GM18508 (cell line): ENCODE results near the gene CIC.
"Not testable (repeated sequence)": the region's sequence is repeated elsewhere in the genome, so short reads cannot be mapped to it uniquely, and the experiment has no call there.

Experiments used
- ATAC-seq: cut with Tn5 transposase; IDR thresholded peaks from one replicate; pipeline ENCODE4 v1.9.1; 2021; ENCODE audit warnings: moderate number of reproducible peaks; ENCODE audit not compliant: insufficient read depth, unreplicated experiment

The CIC gene

GRCh38 chr19:42254089-42254849 lies 14.8 kb upstream of the CIC start:
- ATAC-seq, result no peak

DNA sequence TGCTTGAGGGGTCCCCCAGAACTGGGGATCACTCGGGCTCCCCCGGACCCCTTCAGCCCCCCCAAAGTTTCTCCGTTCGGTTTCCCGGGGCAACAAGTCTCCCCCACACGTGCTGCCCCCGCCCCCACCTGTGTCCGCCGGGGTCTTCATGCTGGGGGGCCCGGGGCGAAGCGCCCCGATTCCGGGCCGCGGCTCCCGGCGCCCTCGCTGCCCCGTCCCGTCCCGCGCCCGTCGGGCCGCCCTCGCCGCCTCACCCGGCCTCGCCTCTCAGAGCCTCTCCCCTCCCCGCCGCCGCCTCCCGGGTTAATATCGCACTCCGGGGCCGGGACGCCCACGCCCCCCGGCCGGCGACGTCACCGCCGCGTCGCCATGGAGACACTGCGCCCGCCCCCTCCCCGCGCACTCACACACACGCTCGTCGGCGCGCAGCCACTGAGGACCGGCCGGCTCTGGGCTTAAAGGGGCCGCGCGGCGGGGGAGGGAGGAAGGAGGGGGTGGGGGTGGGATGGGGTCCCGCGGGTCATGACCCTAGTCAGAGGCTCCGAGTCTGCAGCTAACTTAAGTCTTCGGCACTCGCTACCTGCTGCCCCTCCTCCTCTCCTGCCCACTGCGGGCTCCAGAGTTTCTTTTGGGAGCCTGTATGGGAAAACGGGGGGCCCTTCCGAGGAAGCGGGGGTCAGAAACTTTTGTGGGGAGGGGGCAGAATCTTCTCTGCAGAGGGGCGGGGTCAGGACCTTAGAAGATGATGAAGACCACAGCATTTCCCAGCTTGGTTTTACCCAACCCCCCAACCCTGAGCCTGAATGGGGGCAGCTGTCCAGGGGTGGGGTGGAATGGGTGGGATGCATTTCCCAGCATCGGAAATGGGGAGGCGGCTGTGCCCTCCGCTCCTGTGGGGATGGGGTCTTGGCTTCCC lies 13.9 kb upstream of the CIC start, which contains the start of gene ERF:
Gene ERF (minus strand): TSS at position 279 of the 916 bp plus-strand sequence. CDS start 129 bp downstream, at position 150.
- ATAC-seq, result no peak

DNA sequence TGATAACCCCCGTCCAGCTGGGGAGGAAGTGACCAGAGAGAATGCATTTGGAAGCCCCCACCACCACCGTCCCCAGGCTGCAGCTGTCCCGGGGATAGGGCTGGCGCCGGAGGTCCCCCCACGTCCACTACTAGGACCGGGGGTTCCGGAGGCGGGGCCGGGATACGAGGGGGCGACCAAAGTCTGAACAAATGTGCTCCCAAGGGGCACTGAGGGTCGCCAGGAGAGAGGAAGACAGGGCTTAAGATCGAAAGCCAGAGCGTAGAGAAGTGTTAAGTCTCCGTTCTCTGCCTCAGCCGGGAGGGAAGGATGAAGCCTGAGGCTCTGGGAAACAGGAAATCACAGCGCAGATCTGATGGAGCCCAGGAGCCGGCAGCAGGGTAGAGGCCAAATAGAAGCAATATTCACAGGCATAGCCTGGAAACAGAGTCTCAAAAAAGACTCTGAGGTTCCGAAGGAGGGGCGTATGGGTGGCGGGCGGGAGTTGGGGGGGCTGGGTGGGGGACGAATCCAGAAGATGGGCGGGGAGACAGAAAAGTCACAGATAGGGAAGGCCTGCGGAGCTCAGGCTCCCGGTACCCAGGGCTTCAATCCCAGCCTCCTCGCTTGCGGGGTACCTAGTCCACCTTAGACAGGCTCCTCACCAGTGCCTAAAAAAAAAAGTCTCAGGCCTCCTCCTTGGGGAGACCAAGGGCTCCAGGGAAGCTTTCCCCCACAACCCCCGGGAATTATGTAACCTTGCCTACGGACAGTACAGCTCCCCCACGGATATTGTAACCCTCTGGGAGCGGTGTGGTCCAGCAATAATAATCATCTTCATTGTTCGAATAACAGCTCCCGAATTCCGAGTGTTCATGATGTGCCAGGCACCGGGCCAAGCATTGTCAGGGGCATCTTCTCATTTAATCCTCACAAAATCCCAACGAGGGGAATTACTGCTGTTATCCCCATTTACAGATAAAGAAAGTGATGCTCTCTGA lies 13.0 kb upstream of the CIC start:
- no peak for ATAC-seq

DNA sequence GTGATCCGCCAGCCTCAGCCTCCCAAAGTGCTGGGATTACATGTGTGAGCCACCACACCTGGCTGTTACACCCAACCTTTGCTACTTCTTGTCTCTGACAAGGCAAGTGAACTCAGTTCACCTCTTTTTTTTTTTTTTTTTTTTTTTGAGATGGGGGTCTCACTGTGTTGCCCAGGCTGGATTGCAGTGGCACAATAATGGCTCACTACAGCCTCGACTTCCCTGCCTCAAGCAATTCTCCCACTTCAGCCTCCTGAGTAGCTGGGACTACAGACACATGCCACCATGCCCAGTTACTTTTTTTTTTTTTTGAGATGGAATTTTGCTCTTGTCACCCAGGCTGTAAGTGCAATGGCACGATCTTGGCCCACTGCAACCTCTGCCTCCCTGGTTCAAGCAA lies 11.2 kb upstream of the CIC start:
- not testable (repeated sequence) for ATAC-seq

DNA sequence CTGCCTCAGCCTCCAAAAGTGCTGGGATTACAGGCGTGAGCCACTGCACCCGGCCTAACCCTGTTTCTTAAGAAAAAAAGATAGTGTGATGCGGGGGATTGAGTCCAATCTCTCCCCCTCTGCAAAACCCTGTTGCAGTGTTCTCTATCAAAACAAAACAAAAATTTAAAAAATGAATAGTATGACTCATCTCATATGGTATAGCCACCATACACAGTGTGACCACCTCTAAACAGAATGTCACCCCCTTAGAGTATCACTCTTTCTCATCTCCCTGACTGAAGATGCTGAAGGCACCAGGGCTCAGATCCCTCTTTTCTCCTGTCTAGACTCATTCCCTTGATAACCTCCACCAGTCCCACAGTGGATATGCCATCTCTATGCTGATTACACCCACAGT lies 7.3 kb upstream of the CIC start:
- no peak for ATAC-seq

- not testable (repeated sequence) for ATAC-seq
Observed at GRCh38 chr19:42266105-42266504, 2.9 kb upstream of the CIC start.

DNA sequence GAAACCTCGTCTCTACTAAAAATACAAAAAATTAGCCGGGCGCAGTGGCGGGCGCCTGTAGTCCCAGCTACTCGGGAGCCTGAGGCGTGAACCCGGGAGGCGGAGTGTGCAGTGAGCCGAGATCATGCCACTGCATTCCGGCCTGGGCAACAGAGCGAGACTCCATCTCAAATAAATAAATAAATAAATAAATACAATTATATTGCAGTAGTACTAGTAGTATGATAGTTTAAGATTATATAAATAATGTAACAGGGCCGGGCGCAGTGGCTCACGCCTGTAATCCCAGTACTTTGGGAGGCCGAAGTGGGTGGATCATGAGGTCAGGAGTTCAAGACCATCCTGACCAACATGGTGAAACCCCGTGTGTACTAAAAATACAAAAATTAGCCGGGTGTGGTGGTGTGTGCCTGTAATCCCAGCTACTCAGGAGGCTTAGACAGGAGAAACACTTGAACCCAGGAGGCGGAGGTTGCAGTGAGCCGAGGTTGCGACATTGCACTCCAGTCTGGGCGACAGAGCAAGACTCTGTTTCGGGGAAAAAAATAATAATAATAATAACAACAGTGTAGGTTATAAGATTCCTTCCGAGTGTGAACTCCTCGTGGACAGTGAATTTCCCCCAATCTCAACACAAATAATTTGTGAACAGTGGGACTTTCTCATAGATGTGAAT lies 2.0 kb upstream of the CIC start:
- ATAC-seq, result not testable (repeated sequence)

DNA sequence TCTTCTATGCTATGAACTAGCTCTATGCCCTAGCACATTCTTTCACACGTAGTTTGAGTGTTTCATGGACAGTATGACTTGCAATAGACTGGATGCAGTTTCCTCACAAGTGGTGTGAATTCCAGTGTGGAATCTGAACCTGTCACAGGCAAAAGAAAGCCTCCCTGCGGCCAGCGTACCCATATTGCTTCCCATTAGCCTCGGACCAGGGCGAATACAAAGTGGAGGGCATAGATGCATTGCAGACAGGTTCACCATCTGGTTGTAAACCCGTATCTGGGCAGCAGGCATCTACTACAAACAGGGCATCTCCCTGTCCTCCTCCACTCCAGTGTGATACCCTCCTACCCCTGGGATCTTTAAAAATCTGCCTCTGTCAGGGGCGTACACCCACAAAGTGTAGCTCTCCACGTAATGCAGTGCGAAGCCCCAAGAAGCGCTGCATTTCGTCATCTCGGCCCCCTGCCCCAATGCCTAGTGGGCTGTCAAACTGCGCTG lies 1.4 kb upstream of the CIC start:
- ATAC-seq, result no peak

- peak; percentile 41 for ATAC-seq
Observed at GRCh38 chr19:42268142-42268703, 829 bp upstream of the CIC start.

GRCh38 chr19:42269478-42270345 lies 660 bp downstream of the CIC start:
- ATAC-seq, result no peak

DNA sequence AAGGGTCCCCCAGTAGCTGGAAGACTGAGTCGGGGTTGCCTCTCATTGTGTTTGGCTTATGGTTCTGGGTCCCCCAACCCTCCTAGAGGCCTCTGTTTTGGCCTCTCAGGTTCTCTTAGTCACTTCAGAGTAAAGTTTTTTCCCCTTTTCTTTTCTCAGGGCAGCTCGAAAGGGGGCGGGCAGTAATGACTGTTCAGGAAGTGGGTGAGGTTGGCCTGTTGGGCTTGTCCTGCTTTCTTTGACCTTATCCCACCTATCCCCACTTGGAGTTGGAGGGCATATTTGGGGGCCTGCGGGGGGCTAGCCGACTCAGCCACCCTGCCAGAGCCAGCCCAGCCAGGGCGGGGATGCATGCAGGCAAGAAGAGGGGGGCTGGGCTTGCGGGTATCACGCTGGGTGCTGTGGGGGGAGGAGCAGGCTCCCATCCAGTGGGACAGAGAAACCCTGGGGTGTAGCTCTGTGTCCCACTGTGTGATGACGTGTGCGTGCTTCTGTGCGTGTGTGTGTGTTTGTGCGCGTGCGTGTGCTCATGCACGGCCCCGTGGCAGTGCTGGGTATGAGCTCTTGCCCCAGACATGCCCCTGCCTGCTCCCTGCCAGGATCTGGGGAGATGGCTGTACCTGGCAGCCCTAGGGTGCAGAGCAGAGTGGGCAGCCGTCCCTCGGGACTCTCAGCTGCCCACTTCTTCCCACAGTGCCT lies 1.4 kb downstream of the CIC start:
- no peak for ATAC-seq

DNA sequence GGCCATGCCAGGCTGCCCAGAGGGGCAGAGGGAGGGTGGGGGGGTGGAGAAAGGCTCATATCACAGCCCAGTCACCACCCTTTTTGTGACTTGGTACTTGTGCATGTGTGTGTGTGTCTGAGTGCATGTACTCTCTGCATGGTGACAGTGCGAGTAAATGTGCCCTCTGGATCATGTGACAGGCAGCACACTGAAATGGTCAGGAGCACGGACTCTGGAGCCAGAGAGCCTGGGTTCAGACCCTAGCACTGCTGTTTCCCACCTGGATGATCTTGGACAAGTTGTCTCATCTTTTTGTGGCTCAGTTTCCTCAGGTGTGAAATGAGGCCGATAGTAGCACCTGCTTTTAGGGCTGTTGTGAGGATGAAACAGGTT lies 2.0 kb downstream of the CIC start:
- ATAC-seq, result no peak

DNA sequence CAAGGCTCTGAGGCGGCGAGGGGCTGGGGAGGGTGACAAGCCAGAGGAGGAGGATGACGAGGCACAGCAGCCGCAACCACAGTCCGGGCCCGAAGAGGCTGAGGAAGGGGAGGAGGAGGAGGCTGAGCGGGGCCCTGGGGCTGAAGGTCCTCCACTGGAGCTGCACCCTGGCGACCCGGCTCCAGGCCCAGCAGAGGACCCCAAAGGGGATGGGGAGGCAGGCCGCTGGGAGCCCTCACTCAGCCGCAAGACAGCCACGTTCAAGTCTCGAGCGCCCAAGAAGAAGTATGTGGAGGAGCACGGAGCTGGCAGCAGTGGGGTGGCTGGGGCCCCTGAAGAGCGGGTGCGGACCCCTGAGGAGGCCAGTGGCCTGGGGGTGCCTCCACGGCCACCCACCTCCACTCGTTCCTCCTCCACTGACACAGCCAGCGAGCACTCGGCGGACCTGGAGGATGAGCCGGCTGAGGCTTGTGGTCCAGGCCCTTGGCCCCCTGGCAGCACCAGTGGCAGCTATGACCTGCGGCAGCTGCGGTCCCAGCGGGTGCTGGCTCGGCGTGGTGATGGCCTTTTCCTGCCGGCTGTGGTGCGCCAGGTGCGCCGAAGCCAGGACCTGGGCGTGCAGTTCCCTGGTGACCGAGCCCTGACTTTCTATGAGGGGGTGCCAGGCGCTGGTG lies 2.9 kb downstream of the CIC start:
- no peak for ATAC-seq

GRCh38 chr19:42272535-42272897 lies 3.5 kb downstream of the CIC start:
- no peak for ATAC-seq

- ATAC-seq, result no peak
Observed at GRCh38 chr19:42272989-42273406, 3.9 kb downstream of the CIC start.

DNA sequence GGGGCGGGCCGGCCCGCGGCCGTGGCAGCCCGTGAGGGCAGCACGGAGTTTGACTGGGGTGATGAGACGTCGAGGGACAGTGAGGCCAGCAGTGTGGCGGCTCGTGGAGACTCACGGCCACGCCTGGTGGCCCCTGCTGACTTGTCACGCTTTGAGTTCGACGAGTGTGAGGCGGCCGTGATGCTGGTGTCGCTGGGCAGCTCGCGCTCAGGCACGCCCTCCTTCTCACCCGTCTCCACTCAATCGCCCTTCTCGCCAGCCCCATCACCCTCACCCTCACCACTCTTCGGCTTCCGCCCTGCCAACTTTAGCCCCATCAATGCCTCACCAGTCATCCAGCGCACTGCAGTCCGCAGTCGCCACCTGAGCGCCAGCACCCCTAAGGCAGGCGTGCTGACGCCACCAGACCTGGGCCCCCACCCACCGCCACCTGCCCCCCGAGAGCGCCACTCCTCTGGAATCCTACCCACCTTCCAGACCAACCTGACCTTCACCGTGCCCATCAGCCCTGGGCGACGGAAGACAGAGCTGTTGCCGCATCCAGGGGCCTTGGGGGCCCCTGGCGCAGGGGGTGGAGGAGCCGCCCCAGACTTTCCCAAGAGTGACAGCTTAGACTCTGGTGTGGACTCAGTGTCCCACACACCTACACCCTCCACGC lies 4.5 kb downstream of the CIC start:
- ATAC-seq, result no peak
